ENCODE data around the gene ANKRD39.
A peak's percentile ranks its signal among the peaks of the same experiment; 100 is the strongest.

ANKRD39 gene

DNA sequence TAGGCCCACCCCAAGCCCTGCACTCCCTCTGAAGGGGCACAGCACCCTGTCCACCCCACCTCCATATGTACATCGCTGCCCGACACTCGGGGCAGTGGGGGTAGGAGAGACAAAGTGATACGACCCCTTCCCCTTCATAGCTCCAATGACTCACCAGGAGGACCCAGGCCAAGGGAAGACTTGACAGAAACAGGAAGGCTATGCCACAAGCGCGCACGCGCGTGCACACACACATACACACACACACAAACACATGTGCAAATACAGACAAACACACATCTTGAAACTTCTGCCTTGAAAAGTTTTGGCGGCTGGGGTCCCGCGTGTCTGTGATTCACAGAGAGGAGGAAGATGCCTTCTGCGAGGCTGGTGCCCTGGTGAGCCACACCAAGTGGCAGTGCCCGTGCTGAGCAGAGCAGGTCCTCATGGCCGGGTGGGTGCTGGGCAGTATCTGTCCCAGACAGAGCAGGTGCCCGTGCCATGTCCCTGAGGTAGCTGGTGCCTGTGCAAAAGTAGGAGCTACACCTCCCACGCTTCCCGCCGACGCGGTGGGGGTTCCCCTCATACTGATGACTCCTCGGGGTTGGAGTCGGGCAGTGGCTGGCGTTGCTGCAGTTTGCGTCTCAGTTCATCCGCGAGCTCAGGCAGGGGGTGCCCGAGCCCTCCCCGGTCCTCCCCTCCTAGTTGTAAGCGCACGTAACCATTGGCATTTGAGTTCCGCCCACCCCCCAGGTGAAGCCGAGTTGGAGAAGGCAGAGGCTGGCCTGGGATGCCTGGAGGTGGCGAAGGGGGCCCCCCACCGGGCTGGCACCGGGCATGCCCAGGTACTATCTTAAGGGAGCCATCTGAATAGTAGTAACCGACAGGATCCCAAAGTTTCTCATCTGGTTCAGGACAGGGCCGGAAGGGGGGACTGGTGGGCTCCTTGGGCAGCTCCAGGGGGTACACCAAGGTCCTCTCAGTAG is 2.5 kb upstream of the ANKRD39 start:
- TF ChIP-seq, protein P1, sequence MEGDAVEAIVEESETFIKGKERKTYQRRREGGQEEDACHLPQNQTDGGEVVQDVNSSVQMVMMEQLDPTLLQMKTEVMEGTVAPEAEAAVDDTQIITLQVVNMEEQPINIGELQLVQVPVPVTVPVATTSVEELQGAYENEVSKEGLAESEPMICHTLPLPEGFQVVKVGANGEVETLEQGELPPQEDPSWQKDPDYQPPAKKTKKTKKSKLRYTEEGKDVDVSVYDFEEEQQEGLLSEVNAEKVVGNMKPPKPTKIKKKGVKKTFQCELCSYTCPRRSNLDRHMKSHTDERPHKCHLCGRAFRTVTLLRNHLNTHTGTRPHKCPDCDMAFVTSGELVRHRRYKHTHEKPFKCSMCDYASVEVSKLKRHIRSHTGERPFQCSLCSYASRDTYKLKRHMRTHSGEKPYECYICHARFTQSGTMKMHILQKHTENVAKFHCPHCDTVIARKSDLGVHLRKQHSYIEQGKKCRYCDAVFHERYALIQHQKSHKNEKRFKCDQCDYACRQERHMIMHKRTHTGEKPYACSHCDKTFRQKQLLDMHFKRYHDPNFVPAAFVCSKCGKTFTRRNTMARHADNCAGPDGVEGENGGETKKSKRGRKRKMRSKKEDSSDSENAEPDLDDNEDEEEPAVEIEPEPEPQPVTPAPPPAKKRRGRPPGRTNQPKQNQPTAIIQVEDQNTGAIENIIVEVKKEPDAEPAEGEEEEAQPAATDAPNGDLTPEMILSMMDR (IDR thresholded peaks at IDR 0.05; ENCODE audit: borderline replicate concordance, insufficient read depth, low read depth, low read length), result no peak
- no peak overlapping the region for H3K4me3 ChIP-seq (ENCODE audit: low read depth, low read length)

DNA sequence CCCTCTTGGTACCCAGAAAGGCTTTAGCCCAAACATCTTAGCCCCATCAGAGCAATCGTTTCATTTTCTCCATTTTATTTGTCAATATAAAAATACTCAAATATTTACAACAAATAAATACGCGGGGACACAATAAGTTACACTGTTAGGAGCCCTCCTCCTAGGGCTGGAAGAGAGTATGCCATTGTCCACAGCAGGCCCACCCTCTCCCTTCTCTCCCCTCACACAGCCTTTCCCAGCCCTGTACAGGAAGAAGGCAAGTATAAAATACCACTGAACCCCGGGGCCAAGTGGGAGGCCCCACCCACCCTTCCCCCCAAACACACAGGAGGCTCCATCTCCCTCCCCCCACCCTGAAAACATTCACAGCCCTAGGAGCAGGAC is 1.9 kb upstream of the ANKRD39 start:
- H3K4me3 ChIP-seq (ENCODE audit: low read depth, low read length), result no peak overlapping the region
- TF ChIP-seq, protein P1 (IDR thresholded peaks at IDR 0.05; ENCODE audit: borderline replicate concordance, insufficient read depth, low read depth, low read length), result no peak

DNA sequence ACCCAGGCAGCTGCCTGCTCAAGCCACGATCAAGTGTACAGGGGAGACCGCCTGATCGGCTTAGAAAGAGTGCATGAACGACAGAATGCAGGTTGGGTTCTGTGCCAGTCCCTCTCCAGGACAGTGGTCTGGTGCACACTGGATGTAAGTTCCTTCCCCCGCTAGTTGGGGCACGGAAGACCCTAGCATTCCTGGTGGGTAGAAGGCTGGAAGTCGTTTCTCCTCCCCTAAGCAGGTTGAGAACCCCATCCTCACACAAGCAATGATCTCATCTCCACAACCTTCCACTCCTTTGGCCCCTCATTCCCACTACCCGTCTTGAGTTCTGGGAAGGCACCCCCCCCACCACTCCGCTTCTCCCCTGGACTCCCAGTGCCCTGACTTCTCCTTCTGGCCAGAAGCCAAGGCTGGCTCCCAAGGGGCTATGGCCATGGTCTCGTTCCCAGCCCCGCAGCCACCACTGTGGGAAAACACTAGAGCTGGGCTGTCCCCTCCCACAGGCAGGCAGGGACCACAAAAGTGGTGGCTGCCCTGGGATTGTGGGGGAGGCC is 1.4 kb upstream of the ANKRD39 start:
- H3K4me3 ChIP-seq (ENCODE audit: low read depth, low read length), result no peak overlapping the region
- TF ChIP-seq, protein P1 (IDR thresholded peaks at IDR 0.05; ENCODE audit: borderline replicate concordance, insufficient read depth, low read depth, low read length), result no peak

DNA sequence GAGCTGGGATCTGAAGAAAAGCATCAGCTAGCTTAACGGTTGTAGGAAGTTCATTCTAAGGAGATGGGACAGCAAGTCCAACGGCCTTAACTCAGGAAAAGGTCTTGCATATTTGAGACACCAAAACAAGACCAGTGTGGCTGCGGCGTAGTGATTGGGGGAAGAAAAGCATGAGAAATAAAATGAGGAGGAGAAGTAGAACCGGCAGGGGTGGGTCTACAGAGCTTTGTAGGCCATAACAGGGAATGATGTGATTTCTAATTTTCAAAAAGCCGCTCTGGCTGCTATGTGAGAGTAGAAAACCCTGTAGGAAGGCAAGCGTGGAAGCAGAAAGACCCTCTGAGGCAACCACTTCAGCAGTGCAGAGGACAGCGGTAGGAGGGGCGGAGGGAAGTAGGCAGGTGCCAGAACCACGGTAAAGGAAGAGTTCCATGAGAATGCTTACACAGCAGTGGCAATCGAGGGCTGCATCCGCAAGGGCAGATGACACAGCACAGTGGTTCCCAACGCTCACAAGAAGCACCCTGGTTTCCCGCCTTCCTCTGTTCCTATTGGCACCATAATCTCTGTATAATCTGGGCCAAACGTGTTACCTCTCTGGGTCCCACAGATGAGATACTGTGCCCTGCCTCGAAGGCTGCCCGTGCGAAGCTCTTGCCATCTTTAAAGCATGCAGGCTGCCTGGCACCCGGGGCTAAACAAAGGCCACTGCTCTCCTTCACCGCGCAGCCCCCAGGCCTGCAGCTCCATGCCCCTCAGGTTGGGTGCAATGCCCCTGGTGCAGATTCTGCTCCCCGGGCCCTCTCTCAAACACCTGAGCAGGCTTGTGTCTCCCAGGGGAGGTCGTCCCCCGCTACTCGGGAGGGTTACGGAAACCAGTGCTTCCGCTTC is 795 bp downstream of the ANKRD39 start:
- H3K4me3 ChIP-seq (ENCODE audit: low read depth, low read length), result peak overlapping the region; percentile 66
- TF ChIP-seq, protein P1 (IDR thresholded peaks at IDR 0.05; ENCODE audit: borderline replicate concordance, insufficient read depth, low read depth, low read length), result no peak

DNA sequence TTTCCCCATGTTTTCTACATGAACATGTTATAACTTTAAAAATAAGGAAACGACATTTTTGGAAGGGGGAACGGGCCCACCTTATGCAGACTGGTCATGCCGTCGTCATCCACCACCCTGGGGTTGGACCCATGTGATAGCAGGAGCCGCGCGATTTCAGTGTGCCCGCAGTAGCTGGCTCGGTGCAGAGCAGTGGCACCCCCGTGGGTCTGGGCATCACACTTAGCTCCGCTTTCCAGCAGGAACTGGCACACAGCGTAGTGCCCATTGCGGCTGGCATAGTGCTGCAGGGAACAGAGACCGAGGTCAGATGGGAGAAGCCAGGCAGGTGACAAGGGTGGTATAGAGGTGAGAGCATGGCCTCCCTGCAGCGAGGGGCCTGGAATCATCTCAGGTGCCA is 4.5 kb downstream of the ANKRD39 start:
- TF ChIP-seq, protein P1 (IDR thresholded peaks at IDR 0.05; ENCODE audit: borderline replicate concordance, insufficient read depth, low read depth, low read length), result no peak
- H3K4me3 ChIP-seq (ENCODE audit: low read depth, low read length), result no peak overlapping the region

DNA sequence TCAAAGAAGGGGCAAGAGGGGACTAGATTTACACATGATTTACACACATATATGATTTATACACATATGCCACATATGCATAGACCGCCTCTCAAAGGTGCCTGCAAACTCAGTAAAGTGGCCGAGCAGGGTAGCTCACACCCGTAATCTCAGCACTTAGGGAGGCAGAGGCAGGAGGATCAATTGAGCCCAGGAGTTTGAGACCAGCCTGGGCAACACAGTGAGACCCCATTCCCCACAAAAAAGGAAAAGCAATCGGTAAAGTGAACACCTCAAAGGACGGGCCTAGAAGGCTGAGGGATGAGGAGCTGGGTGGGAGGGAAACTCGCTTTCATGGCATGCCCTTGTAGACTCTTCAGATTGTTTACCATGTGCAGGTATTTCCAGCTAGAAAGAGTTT is 5.1 kb downstream of the ANKRD39 start:
- TF ChIP-seq, protein P1 (IDR thresholded peaks at IDR 0.05; ENCODE audit: borderline replicate concordance, insufficient read depth, low read depth, low read length), result no peak
- no peak overlapping the region for H3K4me3 ChIP-seq (ENCODE audit: low read depth, low read length)

Data from GM12875 (cell line).